SK-N-MC (cell line): ENCODE data around the gene DSCAM.

Source experiments
- DNase-seq: peaks from one replicate; pipeline ENCODE4 v3.0.0-alpha.2; 2011; ENCODE audit warnings: low read depth, low spot score
- H3K27ac ChIP-seq: fragments of 200-600 bp; sonication (generic); 2 replicates; pipeline ENCODE4 v1.5.1; 2016; ENCODE audit warnings: mixed run types
- H3K36me3 ChIP-seq: fragments of 200-600 bp; sonication (generic); 2 replicates; pipeline ENCODE4 v1.6.1; 2017; ENCODE audit warnings: antibody characterized with exemption, low read length, mixed read lengths; ENCODE audit not compliant: insufficient read depth
- H3K4me3 ChIP-seq: fragments of 200-600 bp; sonication (generic); 2 replicates; pipeline ENCODE4 v1.5.1; 2016
- H3K9ac ChIP-seq: fragments of 200-600 bp; sonication (generic); 2 replicates; pipeline ENCODE4 v1.8.0; 2017; ENCODE audit warnings: mixed run types, mixed read lengths; ENCODE audit not compliant: insufficient read length
- H3K9me3 ChIP-seq: fragments of 200-600 bp; sonication (generic); 2 replicates; pipeline ENCODE4 v1.6.1; 2017; ENCODE audit warnings: low read depth, mild to moderate bottlenecking, antibody characterized with exemption, low read length, moderate library complexity, mixed read lengths
- EZH2 ChIP-seq: fragments of 200-600 bp; sonication (generic); IDR thresholded peaks from one replicate; pipeline ENCODE4 v1.6.1; 2017; ENCODE audit warnings: antibody characterized with exemption
- FOXP2 ChIP-seq: optimal IDR thresholded peaks from 2 replicates; pipeline ENCODE3; 2011; ENCODE audit warnings: mild to moderate bottlenecking, moderate library complexity; ENCODE audit not compliant: insufficient read depth; ENCODE audit errors: extremely low read length, control extremely low read depth
- POLR2AphosphoS5 ChIP-seq: IDR thresholded peaks from 2 replicates; pipeline ENCODE4 v1.6.1; 2012; ENCODE audit warnings: mild to moderate bottlenecking, low read depth, low read length, borderline replicate concordance

DSCAM gene

GRCh38 chr21:40385883-40386282 is 461.1 kb downstream of the DSCAM start:
- Histone ChIP-seq H3K27ac (no peak overlapping the region), H3K9ac (no peak overlapping the region), H3K9me3 (no peaks in the 10 kb centered on the region), H3K36me3 (no peaks in the 10 kb centered on the region), H3K4me3 (no peak overlapping the region)
- no peak for DNase-seq
- TF ChIP-seq FOXP2 (no peak), POLR2AphosphoS5 (no peak), EZH2 (no peak)

GRCh38 chr21:40383951-40384350 is 463.0 kb downstream of the DSCAM start:
- H3K27ac ChIP-seq: no peak overlapping the region
- no peaks in the 10 kb centered on the region for H3K9me3 ChIP-seq
- no peak for TF ChIP-seq POLR2AphosphoS5
- TF ChIP-seq FOXP2: no peak
- DNase-seq: no peak
- H3K4me3 ChIP-seq: no peak overlapping the region
- H3K36me3 ChIP-seq: no peaks in the 10 kb centered on the region
- H3K9ac ChIP-seq: no peak overlapping the region

- no peak overlapping the region for H3K27ac ChIP-seq
- H3K36me3 ChIP-seq: no peaks in the 10 kb centered on the region
- no peak for DNase-seq
- H3K4me3 ChIP-seq: no peak overlapping the region
- no peaks in the 10 kb centered on the region for H3K9me3 ChIP-seq
- H3K9ac ChIP-seq: no peak overlapping the region
- TF ChIP-seq POLR2AphosphoS5 (no peak), EZH2 (no peak), FOXP2 (no peak)
Observed at GRCh38 chr21:40381111-40381510, 465.8 kb downstream of the DSCAM start.

- TF ChIP-seq FOXP2: no peak
- no peak for TF ChIP-seq POLR2AphosphoS5
- no peak for TF ChIP-seq EZH2
- Histone ChIP-seq H3K9me3 (no peaks in the 10 kb centered on the region), H3K36me3 (no peaks in the 10 kb centered on the region), H3K27ac (no peak overlapping the region), H3K4me3 (no peak overlapping the region), H3K9ac (no peak overlapping the region)
- DNase-seq: no peak
Observed at GRCh38 chr21:40379881-40380810, 466.8 kb downstream of the DSCAM start.

GRCh38 chr21:40377135-40377534 is 469.8 kb downstream of the DSCAM start:
- H3K9ac ChIP-seq: no peak overlapping the region
- H3K36me3 ChIP-seq: no peaks in the 10 kb centered on the region
- DNase-seq: no peak
- H3K4me3 ChIP-seq: no peak overlapping the region
- no peak for TF ChIP-seq POLR2AphosphoS5
- TF ChIP-seq EZH2: no peak
- TF ChIP-seq FOXP2: no peak
- H3K27ac ChIP-seq: no peak overlapping the region
- H3K9me3 ChIP-seq: no peaks in the 10 kb centered on the region

GRCh38 chr21:40373761-40374160 is 473.2 kb downstream of the DSCAM start:
- H3K9ac ChIP-seq: no peak overlapping the region
- no peaks in the 10 kb centered on the region for H3K9me3 ChIP-seq
- H3K36me3 ChIP-seq: no peaks in the 10 kb centered on the region
- H3K27ac ChIP-seq: no peak overlapping the region
- no peak for DNase-seq
- H3K4me3 ChIP-seq: no peak overlapping the region
- TF ChIP-seq POLR2AphosphoS5 (no peak), FOXP2 (no peak), EZH2 (no peak)

- TF ChIP-seq EZH2 (no peak), FOXP2 (no peak), POLR2AphosphoS5 (no peak)
- H3K4me3 ChIP-seq: no peak overlapping the region
- no peak for DNase-seq
Observed at GRCh38 chr21:40372506-40372905, 474.5 kb downstream of the DSCAM start.

GRCh38 chr21:40371329-40371728 is 475.6 kb downstream of the DSCAM start:
- Histone ChIP-seq H3K4me3 (no peak overlapping the region), H3K27ac (no peak overlapping the region), H3K36me3 (no peaks in the 10 kb centered on the region), H3K9me3 (no peaks in the 10 kb centered on the region), H3K9ac (no peak overlapping the region)
- no peak for TF ChIP-seq EZH2
- no peak for TF ChIP-seq FOXP2
- no peak for TF ChIP-seq POLR2AphosphoS5
- no peak for DNase-seq

More at GRCh38 chr21:40372506-40372905, 474.5 kb downstream of the DSCAM start:
- Histone ChIP-seq H3K27ac (no peak overlapping the region), H3K9ac (no peak overlapping the region), H3K9me3 (no peaks in the 10 kb centered on the region), H3K36me3 (no peaks in the 10 kb centered on the region)

GRCh38 chr21:40356644-40357043 is 490.3 kb downstream of the DSCAM start:
- no peak overlapping the region for H3K9ac ChIP-seq
- H3K9me3 ChIP-seq: no peaks in the 10 kb centered on the region
- no peak for TF ChIP-seq EZH2
- no peak for TF ChIP-seq POLR2AphosphoS5
- TF ChIP-seq FOXP2: no peak
- no peak overlapping the region for H3K4me3 ChIP-seq
- no peak for DNase-seq
- no peak overlapping the region for H3K27ac ChIP-seq
- H3K36me3 ChIP-seq: no peaks in the 10 kb centered on the region

GRCh38 chr21:40355076-40355475 is 491.9 kb downstream of the DSCAM start:
- Histone ChIP-seq H3K9me3 (no peaks in the 10 kb centered on the region), H3K9ac (no peak overlapping the region), H3K36me3 (no peaks in the 10 kb centered on the region), H3K27ac (no peak overlapping the region), H3K4me3 (no peak overlapping the region)
- DNase-seq: no peak
- TF ChIP-seq EZH2 (no peak), POLR2AphosphoS5 (no peak)
